Right ventricle myocardium inferior (tissue), 1 donor: ENCODE data around the gene CALD1. TPM values are rescaled to one million over a fixed set of nuclear protein-coding genes. Genes with fewer than 3 reads are reported as not detected.
A peak's percentile ranks its signal among the peaks of the same experiment; 100 is the strongest.

Experiments
- ATAC-seq: fragments of 200-7000 bp; cut with Tn5 transposase; one replicate; pipeline ENCODE4 v1.9.1; 2020; ENCODE audit warnings: mild to moderate bottlenecking, moderate library complexity
- DNase-seq: peaks from one replicate; pipeline ENCODE4 v3.0.0; 2021; ENCODE audit errors: missing footprints
- intact Hi-C: fragments of 100-400 bp; cut with DNase I; formaldehyde crosslinking; loops from one replicate; pipeline ENCODE4 v1.11.0; 2022
- total RNA-seq: library from RNA; stranded (reverse); fragmentation: NEBNext Ultra II Directional; extraction: Animal tissue kit (Norgen Biotek cat#: 25700); gene quantifications from one replicate; pipeline ENCODE4 v1.2.1, GENCODE V29; 2021
- donor health status: DM: no; HTN: yes; CAD: no; lungs with severe emphysema.

The CALD1 gene
- total RNA-seq, 1 donor from 2014 or later: 99.1 TPM

DNA sequence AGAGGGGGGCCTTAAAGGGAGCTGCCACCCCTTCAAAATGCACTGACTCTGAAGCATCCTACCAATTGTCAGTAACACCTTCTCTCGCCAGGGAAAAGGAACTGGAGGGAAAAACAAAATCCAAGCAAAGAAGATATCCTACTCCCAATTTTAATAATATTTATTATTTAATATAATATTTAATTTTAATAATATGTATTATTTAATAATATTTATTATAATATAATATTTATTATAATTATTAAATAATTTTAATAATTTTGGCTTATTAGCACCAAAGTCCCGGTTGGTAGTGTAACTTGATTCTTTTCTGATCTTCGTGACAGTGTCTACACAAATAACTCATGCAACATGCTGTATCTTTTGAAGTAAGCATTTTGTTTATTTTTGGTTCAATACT is 148.3 kb downstream of the CALD1 start:
- DNase-seq (no peak), ATAC-seq (no peak)
- intact Hi-C loops: no loop called here

DNA sequence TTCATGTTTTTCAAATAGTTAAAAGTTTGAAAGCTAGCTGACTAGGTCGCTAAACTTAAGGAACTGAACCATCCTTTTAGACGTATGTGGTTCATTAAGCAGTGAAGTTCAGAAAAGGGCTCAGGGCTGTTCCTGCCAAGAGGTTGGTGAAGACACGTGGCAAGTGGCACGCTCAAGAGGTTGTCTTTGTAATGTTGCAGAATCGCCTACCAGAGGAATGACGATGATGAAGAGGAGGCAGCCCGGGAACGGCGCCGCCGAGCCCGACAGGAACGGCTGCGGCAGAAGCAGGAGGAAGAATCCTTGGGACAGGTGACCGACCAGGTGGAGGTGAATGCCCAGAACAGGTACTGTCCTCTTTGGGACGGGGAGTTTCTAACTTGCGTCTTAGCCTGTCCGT is 149.1 kb downstream of the CALD1 start:
- DNase-seq (no peak), ATAC-seq (no peak)
- intact Hi-C loops: no loop called here

DNA sequence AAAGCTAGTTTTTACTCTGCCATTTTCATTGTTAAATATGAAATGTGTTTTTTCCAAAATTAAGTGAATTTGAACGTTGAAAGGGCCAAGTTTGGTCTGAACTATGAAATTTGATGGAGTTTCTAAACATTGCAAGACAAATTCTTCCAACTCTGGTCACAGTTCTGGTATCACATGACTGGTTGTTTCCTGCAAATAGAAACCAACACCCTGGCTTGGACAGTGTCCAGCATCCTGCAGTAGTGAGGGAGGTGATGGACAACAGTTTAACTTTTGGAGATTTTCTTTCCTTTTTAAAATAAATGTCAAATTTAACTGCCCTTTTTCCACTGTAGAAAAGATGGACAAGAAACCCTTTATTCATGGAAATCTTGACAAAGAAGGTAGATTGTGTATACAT is 152.1 kb downstream of the CALD1 start:
- ATAC-seq: no peak
- intact Hi-C loops: loop anchor here (5.0 kb wide), 1 partner anchor 39 kb away; no protein-coding TSS in a partner anchor

DNA sequence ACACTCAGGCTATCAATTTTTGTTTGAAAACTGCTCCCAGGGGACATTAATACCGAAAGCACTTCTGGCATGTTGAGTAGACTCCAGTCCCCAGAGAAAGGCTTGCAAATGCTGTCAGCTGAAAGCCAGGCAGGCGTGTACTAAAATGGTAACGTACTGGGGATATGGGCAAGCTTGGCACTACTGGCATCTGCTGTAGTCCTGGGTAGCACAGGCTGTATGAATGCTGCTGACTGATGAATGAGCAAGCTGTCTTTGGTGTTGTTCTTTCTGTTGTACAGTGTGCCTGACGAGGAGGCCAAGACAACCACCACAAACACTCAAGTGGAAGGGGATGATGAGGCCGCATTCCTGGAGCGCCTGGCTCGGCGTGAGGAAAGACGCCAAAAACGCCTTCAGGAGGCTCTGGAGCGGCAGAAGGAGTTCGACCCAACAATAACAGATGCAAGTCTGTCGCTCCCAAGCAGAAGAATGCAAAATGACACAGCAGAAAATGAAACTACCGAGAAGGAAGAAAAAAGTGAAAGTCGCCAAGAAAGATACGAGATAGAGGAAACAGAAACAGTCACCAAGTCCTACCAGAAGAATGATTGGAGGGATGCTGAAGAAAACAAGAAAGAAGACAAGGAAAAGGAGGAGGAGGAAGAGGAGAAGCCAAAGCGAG is 153.4 kb downstream of the CALD1 start:
- ATAC-seq: peak; percentile 75
- peak; percentile 69 for DNase-seq
- intact Hi-C loops: loop anchor here (5.0 kb wide), 1 partner anchor 41 kb away; no protein-coding TSS in a partner anchor

More for the DNA sequence above, 152.1 kb downstream of the CALD1 start:
- DNase-seq: no peak

DNA sequence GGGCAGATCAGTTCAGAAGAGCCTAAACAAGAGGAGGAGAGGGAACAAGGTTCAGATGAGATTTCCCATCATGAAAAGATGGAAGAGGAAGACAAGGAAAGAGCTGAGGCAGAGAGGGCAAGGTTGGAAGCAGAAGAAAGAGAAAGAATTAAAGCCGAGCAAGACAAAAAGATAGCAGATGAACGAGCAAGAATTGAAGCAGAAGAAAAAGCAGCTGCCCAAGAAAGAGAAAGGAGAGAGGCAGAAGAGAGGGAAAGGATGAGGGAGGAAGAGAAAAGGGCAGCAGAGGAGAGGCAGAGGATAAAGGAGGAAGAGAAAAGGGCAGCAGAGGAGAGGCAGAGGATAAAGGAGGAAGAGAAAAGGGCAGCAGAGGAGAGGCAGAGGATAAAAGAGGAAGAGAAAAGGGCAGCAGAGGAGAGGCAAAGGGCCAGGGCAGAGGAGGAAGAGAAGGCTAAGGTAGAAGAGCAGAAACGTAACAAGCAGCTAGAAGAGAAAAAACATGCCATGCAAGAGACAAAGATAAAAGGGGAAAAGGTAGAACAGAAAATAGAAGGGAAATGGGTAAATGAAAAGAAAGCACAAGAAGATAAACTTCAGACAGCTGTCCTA is 154.1 kb downstream of the CALD1 start:
- no peak for ATAC-seq
- intact Hi-C loops: loop anchor here (5.0 kb wide), 1 partner anchor 41 kb away; no protein-coding TSS in a partner anchor
- no peak for DNase-seq

DNA sequence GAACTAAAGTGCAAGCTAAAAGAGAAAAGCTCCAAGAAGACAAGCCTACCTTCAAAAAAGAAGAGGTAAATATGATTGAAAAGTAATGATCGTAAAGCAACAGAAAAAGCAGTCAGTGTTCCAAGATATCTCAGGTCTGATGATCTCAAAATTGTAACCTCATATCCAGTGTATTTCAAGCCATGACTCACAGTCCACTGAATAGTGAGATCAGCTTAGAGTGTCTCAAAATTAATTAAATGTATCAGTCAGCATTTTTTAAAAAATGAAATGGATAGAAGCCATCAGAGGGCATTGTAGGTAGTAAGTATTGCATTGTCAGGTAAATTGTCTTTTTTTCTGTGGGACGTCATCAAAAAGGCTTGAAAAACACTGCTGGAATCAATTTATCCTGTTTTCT is 156.3 kb downstream of the CALD1 start:
- DNase-seq (no peak), ATAC-seq (no peak)
- intact Hi-C loops: no loop called here

DNA sequence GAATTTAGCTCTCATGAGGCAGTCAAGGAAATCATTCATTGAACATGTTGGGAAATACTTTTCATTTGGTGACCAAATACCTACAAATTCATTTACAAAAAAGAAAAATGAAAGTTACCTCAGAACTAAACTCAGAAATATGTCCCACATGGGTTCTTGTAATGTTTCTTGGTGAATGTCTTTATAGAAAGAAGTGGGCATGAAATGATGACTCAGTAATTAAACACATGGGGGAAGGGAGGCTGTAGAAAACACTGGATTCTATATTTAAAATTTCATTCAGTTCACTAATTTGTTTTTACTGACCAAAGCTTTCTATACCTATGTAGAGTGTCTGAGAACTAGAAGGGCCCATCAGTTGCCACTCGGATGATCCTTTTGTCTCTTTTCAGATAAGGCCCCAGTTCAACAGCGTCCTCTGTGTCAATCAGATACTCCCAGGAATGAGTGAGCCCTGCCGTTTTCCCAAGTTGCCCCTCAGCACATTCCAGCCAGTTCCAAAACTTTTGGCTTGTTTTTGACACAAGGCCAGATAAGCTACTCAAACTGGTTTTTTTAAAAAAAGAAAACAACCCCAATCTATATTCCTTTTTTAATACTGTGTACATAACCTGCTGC is 157.6 kb downstream of the CALD1 start:
- DNase-seq: no peak
- intact Hi-C loops: no loop called here
- no peak for ATAC-seq

DNA sequence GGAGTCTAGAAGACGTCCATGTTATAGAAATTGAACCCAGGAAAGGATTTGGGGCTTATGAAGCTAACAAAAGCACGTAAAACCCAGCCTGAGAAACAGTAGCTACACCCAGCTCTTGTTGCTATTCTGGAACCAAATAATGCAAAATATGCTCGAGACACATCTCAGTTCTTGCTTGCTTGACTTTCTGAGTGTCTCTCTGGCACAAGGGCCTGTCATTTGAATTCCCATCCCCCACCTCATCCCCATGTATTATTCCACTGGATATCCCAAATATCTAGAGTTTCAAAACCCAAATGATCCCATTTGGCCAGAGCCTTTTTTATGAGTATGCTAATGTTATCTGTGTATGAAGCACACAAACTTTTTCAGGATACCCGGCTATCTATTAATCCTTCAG is 158.7 kb downstream of the CALD1 start:
- DNase-seq: no peak
- ATAC-seq: no peak
- intact Hi-C loops: no loop called here

DNA sequence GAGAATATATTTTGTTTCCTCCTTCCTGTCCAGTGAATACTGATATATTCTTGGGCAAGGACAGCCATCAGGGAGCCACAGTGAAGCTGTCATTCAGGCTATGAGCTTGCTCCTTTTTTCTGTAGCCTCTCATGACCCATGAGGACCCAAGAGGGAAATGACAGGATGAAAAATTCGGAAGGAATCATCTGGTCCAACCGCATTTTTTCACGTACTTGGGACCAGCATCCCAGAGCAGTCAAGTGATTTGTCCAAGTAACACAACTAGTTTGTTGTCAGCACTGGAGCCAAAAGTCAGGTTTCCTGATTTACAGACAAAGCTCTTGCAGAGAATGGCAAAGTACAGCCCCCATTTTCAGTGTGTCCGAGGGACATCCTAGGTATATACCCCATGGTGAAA is 159.7 kb downstream of the CALD1 start:
- intact Hi-C loops: no loop called here
- DNase-seq: no peak
- no peak for ATAC-seq

DNA sequence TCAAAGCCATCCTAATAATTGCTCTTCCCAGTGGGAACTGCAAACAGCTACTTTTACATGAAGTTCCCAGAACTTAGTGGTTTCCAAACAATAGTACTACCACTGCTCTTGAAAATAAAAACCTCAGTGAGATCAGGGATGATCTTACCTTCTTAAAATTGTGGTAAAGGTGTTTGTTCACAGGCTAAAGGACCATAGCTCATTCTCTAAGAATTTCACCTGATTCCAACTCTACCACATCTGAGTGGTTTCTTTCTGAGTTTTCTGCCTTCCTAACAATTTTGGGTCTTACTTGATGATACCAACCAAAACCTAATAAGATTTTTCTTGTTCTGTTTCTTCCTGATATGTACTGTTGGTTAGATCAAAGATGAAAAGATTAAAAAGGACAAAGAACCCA is 161.3 kb downstream of the CALD1 start:
- ATAC-seq: no peak
- intact Hi-C loops: loop anchor here (5.0 kb wide), 1 partner anchor 163 kb away; the partner anchor contains the start of gene CALD1
- no peak for DNase-seq

DNA sequence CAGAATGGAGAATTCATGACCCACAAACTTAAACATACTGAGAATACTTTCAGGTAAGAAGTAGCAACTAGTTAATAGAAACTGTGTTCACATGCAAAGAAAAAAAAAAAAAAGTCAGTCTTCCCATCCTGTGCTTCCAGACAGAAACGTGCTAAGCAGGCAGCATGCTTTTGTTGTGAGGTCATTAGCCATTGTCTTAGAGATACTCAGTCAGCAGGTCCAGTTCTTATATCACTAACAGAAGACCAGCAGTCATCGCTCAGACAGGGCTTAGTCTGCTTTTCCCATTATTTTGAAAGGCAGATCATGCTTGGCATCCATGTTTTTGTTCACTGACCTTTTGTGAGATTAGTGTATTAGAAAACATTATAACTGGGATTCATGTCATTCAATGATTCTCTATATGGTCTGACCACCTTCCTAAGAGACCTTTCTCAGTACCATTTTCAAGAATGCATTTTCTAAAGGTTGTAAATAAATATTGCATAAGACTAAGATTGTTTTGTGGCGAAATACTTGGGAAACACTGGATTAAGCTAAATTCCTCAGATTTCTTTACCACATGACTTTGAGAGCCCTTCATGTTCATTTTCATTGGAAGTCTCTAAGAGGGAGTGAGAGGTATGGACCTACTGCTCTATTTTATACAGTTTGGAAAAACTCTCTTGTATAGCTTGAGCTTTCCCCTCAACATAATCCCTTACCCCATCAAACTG is 161.9 kb downstream of the CALD1 start:
- DNase-seq (no peak), ATAC-seq (no peak)
- intact Hi-C loops: loop anchor here (5.0 kb wide), 1 partner anchor 164 kb away; the partner anchor contains the start of gene CALD1

DNA sequence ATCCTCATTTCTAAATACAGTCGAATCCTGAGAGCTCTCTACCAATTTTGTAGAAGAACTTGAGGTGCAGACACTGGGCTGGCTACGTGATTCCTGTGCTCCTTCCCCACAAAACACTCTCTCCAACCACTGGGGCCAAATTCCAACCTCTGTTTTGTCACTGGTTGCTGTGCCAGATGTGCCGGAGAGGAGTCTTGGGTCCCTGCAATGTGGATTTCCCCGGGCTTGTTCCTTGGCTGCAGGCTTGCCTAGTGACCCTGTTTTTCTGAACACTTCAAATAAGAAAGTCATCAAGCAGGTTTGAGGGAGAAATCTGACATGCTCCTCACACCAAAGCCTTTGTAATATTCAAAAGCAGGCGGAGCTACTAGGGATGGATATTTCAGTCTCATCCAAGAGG is 162.5 kb downstream of the CALD1 start:
- ATAC-seq (no peak), DNase-seq (no peak)
- intact Hi-C loops: loop anchor here (5.0 kb wide), 1 partner anchor 165 kb away; the partner anchor contains the start of gene CALD1

DNA sequence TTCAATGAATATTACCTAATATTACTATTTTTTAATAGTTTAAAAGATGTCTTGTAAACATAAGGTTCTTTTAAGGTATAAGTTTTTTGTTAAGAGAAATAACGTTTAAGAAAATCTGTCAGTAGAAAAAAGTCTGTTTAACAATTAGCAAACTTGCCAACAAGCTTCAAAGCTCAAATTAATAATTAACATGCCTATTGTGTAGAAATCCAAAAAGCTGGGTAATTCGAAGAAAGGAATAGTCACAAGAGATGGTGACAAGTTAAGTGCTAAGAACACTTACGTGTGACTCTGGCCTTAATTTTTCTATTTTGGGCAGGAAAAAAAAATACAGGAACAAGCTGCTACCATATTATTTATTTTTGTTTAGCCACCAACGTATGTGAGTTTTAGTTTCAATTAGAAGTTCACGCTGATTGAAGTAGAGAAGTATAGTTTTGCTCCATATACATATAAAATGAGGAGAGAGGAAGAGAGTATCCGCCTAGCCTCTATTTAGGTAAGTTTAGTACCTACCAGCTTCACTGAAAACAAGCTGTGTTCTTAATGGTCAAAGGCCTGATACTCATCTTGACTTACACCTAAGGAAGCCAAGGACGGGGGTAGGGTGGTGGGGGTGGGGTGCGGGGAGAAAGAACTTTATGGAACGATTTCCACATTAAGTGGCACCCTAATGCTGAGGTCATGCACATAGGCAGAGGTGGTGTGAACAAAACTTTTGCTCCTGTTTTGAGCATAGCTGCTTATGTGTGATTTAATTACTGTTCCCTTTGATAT is 163.4 kb downstream of the CALD1 start:
- DNase-seq (no peak), ATAC-seq (no peak)
- intact Hi-C loops: loop anchor here (5.0 kb wide), 1 partner anchor 166 kb away; the partner anchor contains the start of gene CALD1

DNA sequence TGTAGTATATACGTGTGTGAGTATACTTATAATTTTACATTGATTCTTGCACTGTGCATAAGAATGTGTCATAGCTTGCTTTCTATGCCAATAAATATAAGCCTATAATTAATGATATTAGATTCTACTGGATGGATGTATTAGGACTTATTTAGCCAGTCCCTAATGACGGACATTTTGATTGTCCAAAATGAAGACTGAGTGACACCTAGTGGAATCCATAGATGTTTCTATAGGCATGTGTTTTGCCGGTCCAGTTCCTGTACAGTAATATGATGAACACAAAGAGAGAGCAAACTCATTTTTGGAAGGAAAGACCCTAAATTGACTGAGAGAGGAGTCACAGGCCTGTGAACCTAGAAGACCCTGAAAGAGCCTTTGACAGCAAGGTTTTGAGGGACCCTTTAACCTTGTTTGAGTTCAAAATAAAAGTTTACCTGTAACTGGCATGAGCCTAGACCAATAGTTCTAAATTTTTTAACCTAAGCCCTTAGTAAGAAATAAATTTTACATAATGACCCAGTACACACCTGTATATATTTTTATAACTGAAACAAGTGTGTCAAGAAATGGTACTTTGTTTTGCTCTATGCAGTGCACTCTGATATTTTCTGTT is 164.5 kb downstream of the CALD1 start:
- no peak for ATAC-seq
- intact Hi-C loops: loop anchor here (5.0 kb wide), 1 partner anchor 167 kb away; the partner anchor contains the start of gene CALD1

DNA sequence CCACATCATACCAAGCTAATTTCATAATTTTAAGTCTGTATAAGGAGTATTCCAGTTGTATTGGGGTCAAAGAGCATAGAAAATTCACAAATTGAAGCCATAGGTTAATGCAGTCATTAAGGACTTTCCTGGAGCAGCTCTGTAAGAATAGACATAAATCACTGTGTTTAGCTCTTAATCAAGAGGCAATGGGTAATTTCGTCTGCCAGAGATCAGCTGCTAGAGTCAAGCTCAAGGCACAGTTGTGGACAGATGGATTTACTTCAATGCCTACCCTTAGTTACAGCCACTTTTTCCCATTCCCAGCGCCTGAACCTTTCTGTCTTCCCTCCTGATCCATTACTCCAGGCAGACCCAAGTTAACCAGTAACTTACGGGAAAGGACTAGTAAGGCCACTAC is 166.3 kb downstream of the CALD1 start:
- no peak for DNase-seq
- intact Hi-C loops: loop anchor here (5.0 kb wide), 1 partner anchor 313 kb away; no protein-coding TSS in a partner anchor
- no peak for ATAC-seq

More for the DNA sequence above, 164.5 kb downstream of the CALD1 start:
- no peak for DNase-seq

DNA sequence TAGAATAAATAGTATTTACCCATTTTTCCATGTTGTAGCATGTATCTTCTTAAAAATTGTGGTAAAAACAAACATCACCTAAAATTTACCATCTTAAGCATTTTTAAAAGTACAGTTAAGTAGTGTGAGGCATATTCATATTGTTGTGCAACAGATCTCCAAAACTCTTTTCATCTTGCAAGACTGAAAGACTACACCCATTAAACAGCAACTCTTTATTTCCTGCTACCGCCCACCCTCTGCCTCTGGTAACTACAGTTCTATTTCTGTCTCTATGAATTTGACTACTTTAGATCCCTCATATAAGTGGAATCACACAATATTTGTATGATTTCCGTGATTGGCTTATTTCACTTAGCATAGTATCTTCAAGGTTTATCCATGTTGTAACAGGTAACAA is 166.8 kb downstream of the CALD1 start:
- DNase-seq: no peak
- no peak for ATAC-seq
- intact Hi-C loops: loop anchor here (5.0 kb wide), 1 partner anchor 314 kb away; no protein-coding TSS in a partner anchor

DNA sequence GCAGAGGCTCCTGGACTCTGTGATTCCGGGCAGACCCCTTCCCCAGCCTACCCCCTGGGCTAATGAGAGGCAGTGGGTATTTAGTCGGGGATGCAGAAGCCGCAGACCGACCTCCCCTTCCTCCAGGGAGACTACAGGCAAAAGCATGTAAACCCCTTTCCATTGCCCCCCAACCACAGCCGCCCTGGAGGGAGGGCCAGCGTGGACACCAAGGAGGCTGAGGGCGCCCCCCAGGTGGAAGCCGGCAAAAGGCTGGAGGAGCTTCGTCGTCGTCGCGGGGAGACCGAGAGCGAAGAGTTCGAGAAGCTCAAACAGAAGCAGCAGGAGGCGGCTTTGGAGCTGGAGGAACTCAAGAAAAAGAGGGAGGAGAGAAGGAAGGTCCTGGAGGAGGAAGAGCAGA is 167.9 kb downstream of the CALD1 start:
- DNase-seq (peak; percentile 45), ATAC-seq (no peak)
- intact Hi-C loops: loop anchor here (5.0 kb wide), 1 partner anchor 315 kb away; no protein-coding TSS in a partner anchor

DNA sequence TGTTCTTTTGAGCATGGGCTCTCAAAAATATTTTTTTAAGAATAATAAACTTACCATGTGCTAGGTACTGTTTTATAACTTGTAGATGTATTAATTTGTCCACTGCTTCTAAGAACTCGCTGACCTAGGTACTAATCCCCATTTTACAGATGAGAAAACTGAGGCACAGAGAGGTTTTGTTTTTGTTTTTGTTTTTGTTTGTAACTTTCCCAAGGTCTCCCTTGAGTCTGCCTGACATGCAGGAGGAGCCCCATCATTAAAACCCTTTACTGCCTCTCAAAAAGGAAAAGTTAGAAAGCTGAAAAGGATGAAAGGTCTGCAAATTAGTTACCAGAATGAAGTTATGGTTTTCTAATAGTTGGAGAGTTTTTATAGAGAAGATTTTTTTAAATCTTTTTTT is 168.4 kb downstream of the CALD1 start:
- DNase-seq (no peak), ATAC-seq (no peak)
- intact Hi-C loops: loop anchor here (5.0 kb wide), 1 partner anchor 316 kb away; no protein-coding TSS in a partner anchor
